SU-DHL-6 (cell line): ENCODE measurements around the gene TADA3.

Experiments
- H2AFZ ChIP-seq: fragments of 200-600 bp; sonication (generic); 2 replicates; pipeline ENCODE4 v1.6.1; 2014; ENCODE audit warnings: low read depth, mild to moderate bottlenecking, moderate library complexity, mixed read lengths, antibody characterized with exemption, low read length; ENCODE audit not compliant: severe bottlenecking
- H3F3A ChIP-seq: fragments of 200-600 bp; shearing (Covaris generic); 2 replicates; pipeline ENCODE4 v1.6.0; 2016; ENCODE audit warnings: antibody characterized with exemption, mild to moderate bottlenecking; ENCODE audit not compliant: insufficient read depth
- H3K27ac ChIP-seq: fragments of 200-600 bp; sonication (generic); 2 replicates; pipeline ENCODE4 v1.5.1; 2016; ENCODE audit warnings: low read depth, mild to moderate bottlenecking, low read length, moderate library complexity, mixed read lengths
- H3K27me3 ChIP-seq: fragments of 200-600 bp; sonication (generic), shearing (Covaris generic); 2 replicates; pipeline ENCODE4 v1.6.0; 2014; ENCODE audit warnings: mild to moderate bottlenecking, low read length
- H3K36me3 ChIP-seq: fragments of 200-600 bp; sonication (generic); 2 replicates; pipeline ENCODE4 v1.6.1; 2014; ENCODE audit warnings: mild to moderate bottlenecking, low read length, mixed read lengths
- H3K4me2 ChIP-seq: fragments of 300-600, 200-600 bp; shearing (Covaris generic), sonication (generic); 2 replicates; pipeline ENCODE4 v1.6.0; 2014; ENCODE audit warnings: low read length, low read depth, mild to moderate bottlenecking; ENCODE audit not compliant: poor library complexity, severe bottlenecking
- H3K4me3 ChIP-seq: fragments of 200-600 bp; sonication (generic); 2 replicates; pipeline ENCODE4 v1.5.1; 2014; ENCODE audit warnings: antibody characterized with exemption, low read length, mild to moderate bottlenecking, mixed read lengths; ENCODE audit not compliant: insufficient read depth, poor library complexity, severe bottlenecking
- H3K79me2 ChIP-seq: fragments of 200-600 bp; sonication (generic); 2 replicates; pipeline ENCODE4 v1.6.1; 2014; ENCODE audit warnings: mild to moderate bottlenecking, low read length, moderate library complexity; ENCODE audit not compliant: insufficient read depth
- H3K9ac ChIP-seq: fragments of 200-600 bp; sonication (generic); 2 replicates; pipeline ENCODE4 v1.7.0; 2014; ENCODE audit warnings: mild to moderate bottlenecking, low read length
- H3K9me2 ChIP-seq: fragments of 200-600 bp; sonication (generic); replicated peaks from 2 replicates; pipeline ENCODE4 v1.6.1; 2014; ENCODE audit warnings: low read length; ENCODE audit not compliant: insufficient read depth
- H3K9me3 ChIP-seq: fragments of 200-600 bp; sonication (generic); 2 replicates; pipeline ENCODE4 v1.6.1; 2014; ENCODE audit warnings: low read length, mixed read lengths; ENCODE audit not compliant: insufficient read depth
- H4K20me1 ChIP-seq: fragments of 200-600 bp; sonication (generic); 2 replicates; pipeline ENCODE4 v1.6.1; 2014; ENCODE audit warnings: low read depth, mild to moderate bottlenecking, antibody characterized with exemption, low read length, moderate library complexity, mixed read lengths
- EZH2phosphoT487 ChIP-seq: fragments of 200-600 bp; sonication (generic), shearing (Covaris generic); conservative IDR thresholded peaks from 2 replicates; pipeline ENCODE4 v1.6.1; 2018; ENCODE audit warnings: mild to moderate bottlenecking, antibody characterized with exemption, low read length, moderate library complexity, mixed read lengths
- TF ChIP-seq, protein P1 (sequence below): fragments of 200-600 bp; sonication (generic); IDR thresholded peaks from one replicate; pipeline ENCODE4 v1.5.1; 2017; ENCODE audit warnings: antibody characterized with exemption, mild to moderate bottlenecking, low read length, moderate library complexity; ENCODE audit not compliant: insufficient read depth, poor library complexity, severe bottlenecking

The TADA3 gene

DNA sequence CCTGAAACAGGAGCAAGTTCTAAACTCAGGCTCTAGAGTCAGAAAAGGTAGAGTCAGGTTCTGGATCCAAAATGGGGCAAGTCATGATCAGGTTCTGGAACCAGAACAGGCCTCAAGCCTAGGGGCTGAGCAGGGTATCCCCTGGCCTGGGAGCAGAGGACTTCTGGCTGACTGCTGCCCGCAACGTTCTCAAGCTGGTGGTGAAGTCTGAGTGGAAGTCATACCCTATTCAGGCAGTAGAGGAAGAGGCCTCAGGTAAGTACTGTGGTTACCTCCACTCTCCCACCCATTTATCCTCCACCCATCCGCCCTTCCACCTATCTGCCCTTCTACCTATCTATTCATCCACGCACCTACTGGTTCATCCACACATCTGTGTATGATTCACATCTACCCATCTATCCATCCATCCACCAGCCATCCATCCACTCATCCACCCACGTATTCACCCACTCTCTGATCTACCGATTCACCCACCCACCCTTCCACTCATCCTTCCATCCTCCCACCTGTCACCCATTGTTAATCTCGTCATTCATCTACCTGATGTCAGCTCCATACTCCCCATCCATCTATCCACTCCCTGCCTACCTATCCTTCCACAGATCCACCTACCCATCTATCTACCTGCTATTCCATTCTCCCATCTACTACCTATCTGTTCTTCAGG, 26.5 kb upstream of the TADA3 start:
- Histone ChIP-seq H3F3A (no peaks in the 10 kb centered on the region), H3K4me3 (no peak overlapping the region), H4K20me1 (no peaks in the 10 kb centered on the region), H3K79me2 (no peaks in the 10 kb centered on the region), H3K9ac (no peak overlapping the region), H3K9me3 (no peaks in the 10 kb centered on the region), H3K36me3 (no peaks in the 10 kb centered on the region), H3K4me2 (no peak overlapping the region), H3K9me2 (no peaks in the 10 kb centered on the region), H3K27me3 (no peaks in the 10 kb centered on the region), H3K27ac (no peak overlapping the region), H2AFZ (no peak overlapping the region)
- TF ChIP-seq, protein P1, sequence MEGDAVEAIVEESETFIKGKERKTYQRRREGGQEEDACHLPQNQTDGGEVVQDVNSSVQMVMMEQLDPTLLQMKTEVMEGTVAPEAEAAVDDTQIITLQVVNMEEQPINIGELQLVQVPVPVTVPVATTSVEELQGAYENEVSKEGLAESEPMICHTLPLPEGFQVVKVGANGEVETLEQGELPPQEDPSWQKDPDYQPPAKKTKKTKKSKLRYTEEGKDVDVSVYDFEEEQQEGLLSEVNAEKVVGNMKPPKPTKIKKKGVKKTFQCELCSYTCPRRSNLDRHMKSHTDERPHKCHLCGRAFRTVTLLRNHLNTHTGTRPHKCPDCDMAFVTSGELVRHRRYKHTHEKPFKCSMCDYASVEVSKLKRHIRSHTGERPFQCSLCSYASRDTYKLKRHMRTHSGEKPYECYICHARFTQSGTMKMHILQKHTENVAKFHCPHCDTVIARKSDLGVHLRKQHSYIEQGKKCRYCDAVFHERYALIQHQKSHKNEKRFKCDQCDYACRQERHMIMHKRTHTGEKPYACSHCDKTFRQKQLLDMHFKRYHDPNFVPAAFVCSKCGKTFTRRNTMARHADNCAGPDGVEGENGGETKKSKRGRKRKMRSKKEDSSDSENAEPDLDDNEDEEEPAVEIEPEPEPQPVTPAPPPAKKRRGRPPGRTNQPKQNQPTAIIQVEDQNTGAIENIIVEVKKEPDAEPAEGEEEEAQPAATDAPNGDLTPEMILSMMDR: no peak
- TF ChIP-seq EZH2phosphoT487: no peak

DNA sequence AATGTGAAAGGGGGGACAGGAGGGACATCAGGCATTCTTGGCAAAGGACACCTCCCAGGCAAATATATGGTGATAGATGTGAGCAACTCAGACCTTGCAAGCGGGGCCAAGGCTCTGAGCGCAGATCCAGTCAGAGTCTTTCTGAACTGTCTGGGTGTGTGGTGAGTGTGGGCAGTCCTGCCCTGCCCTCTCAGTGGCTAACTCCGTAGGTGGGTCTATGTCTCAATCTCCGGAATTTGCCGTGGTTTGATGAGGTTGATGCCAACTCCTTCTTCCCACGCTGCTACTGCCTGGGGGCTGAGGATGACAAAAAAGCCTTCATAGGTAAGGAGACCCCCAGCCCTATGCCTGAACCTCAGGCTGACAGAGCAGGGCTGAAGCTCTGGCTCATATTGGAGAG, 25.2 kb upstream of the TADA3 start:
- no peaks in the 10 kb centered on the region for H3K9me3 ChIP-seq
- H4K20me1 ChIP-seq: no peaks in the 10 kb centered on the region
- H3K27ac ChIP-seq: no peak overlapping the region
- H3K4me3 ChIP-seq: no peak overlapping the region
- H3K4me2 ChIP-seq: no peak overlapping the region
- TF ChIP-seq, protein P1: no peak
- no peak for TF ChIP-seq EZH2phosphoT487
- no peaks in the 10 kb centered on the region for H3K36me3 ChIP-seq
- no peaks in the 10 kb centered on the region for H3K79me2 ChIP-seq
- no peak overlapping the region for H2AFZ ChIP-seq
- H3K9me2 ChIP-seq: no peaks in the 10 kb centered on the region
- no peak overlapping the region for H3K9ac ChIP-seq
- no peaks in the 10 kb centered on the region for H3K27me3 ChIP-seq
- no peaks in the 10 kb centered on the region for H3F3A ChIP-seq

DNA sequence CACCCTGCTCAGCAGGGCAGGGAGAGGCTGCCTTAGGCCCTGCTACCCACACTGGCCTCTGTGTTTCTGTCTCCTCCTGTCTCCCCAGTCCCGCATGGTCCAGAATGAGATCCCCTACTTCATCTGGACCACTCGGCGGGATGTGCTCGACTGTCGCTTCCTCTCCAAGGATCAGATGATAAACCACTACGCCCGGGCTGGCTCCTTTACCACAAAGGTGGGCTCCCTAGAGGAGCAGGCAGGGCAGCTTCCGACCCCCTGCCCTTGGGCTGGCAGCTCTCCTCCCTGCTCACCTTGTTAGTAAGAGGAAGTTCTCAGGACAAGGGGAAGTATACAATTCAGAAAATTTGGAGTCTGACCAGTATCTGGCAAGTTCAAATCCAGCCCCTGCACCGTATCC, 23.7 kb upstream of the TADA3 start:
- Histone ChIP-seq H3K27ac (no peak overlapping the region), H4K20me1 (no peaks in the 10 kb centered on the region), H3K27me3 (no peaks in the 10 kb centered on the region), H3K9me3 (no peaks in the 10 kb centered on the region), H3K4me2 (no peak overlapping the region), H3F3A (no peaks in the 10 kb centered on the region), H3K79me2 (no peaks in the 10 kb centered on the region), H2AFZ (no peak overlapping the region), H3K4me3 (no peak overlapping the region), H3K36me3 (no peaks in the 10 kb centered on the region), H3K9ac (no peak overlapping the region), H3K9me2 (no peaks in the 10 kb centered on the region)
- no peak for TF ChIP-seq EZH2phosphoT487
- TF ChIP-seq, protein P1: no peak
